Karpas-422 (cell line): Measurements from ENCODE around the gene SH2D3A. TPM values are rescaled to one million over a fixed set of nuclear protein-coding genes. Genes with fewer than 3 reads are reported as not detected.

Experiments used
- total RNA-seq: library from RNA; depleted of rRNA; stranded (reverse); fragments of >200 nt; shearing (Covaris generic); gene quantifications from 2 replicates; pipeline ENCODE4 v1.2.3, GENCODE V29; 2014; ENCODE audit warnings: low replicate concordance; rRNA removed

Gene SH2D3A
- total RNA-seq, 1 experiment from 2014 or later: 3.3 TPM

Other genes with a start within 250 kb of the SH2D3A start
- gene TNFSF9, start 236.4 kb downstream of the SH2D3A start, total RNA-seq: 10.3 and 14.5 TPM in 2 replicates
- gene CD70, start 176.3 kb downstream of the SH2D3A start, total RNA-seq: 10.4 and 12.6 TPM in 2 replicates
- 1.8 TPM in 1 of 2 replicates, not detected in the other for gene TNFSF14, start 97.3 kb downstream of the SH2D3A start, total RNA-seq
- not detected in 2 replicates for gene C3, start 46.8 kb downstream of the SH2D3A start, total RNA-seq
- gene GPR108, start 29.9 kb downstream of the SH2D3A start, total RNA-seq: 34.7 and 41.8 TPM in 2 replicates
- 6.5 and 15.7 TPM in 2 replicates for gene TRIP10, start 27.8 kb downstream of the SH2D3A start, total RNA-seq
- 46.0 and 85.2 TPM in 2 replicates for gene VAV1, start 5.3 kb upstream of the SH2D3A start, total RNA-seq
- 0.30 TPM in 1 of 2 replicates, not detected in the other for gene ADGRE1, start 120.1 kb upstream of the SH2D3A start, total RNA-seq